Stomach (tissue), 9 donors: ENCODE measurements around the gene PLRG1. TPM values are rescaled to one million over a fixed set of nuclear protein-coding genes. Genes with fewer than 3 reads are reported as not detected.

Experiments
- DNase-seq, 2 donors: peaks; one replicate each; pipeline versions ENCODE4 v3.0.0 to v3.0.0-alpha.2; 2013 to 2019
- H3K27ac ChIP-seq, 5 donors: fragments of 200-600 bp in 4 of 5; sonication (generic) in 4 of 5; one replicate each; pipeline ENCODE4 v1.5.1; 2013 to 2019; ENCODE audit warnings: mild to moderate bottlenecking in 1 of 5, moderate library complexity in 1 of 5
- H3K27me3 ChIP-seq, 3 donors: fragments of 200-600 bp; sonication (generic); one replicate each; pipeline ENCODE4 v1.5.1; 2017 to 2019; ENCODE audit warnings: mixed run types in 1 of 3
- H3K36me3 ChIP-seq, 4 donors: fragments of 200-600 bp; sonication (generic); 1 replicate in 3 of 4; 2 replicates in 1 of 4; pipeline ENCODE4 v1.5.1; 2016 to 2019
- H3K4me1 ChIP-seq, 4 donors: fragments of 200-600 bp; sonication (generic); one replicate each; pipeline ENCODE4 v1.5.1; 2016 to 2019
- H3K4me3 ChIP-seq, 4 donors: fragments of 200-600 bp; sonication (generic) in 3 of 4; one replicate each; pipeline ENCODE4 v1.5.1; 2016 to 2019; ENCODE audit warnings: mild to moderate bottlenecking in 1 of 4
- H3K9me3 ChIP-seq, 4 donors: fragments of 200-600 bp; sonication (generic); one replicate each; pipeline ENCODE4 v1.5.1; 2016 to 2019
- EP300 ChIP-seq: sonication (generic); formaldehyde crosslinking; IDR thresholded peaks from one replicate; pipeline ENCODE4 v1.6.1; 2017; ENCODE audit warnings: antibody characterized with exemption
- POLR2A ChIP-seq, 4 donors: fragments of 450-650 bp; IDR thresholded peaks; one replicate each; pipeline ENCODE4 v1.6.1; 2016; ENCODE audit warnings: antibody characterized with exemption in 4 of 4, control low read depth in 2 of 4, mild to moderate bottlenecking in 1 of 4, moderate library complexity in 1 of 4
- POLR2AphosphoS5 ChIP-seq, 3 donors: sonication (generic); formaldehyde crosslinking; IDR thresholded peaks; one replicate each; pipeline ENCODE4 v1.6.1; 2016; ENCODE audit warnings: antibody characterized with exemption in 3 of 3
- WGBS, 5 donors: extraction: QIAGEN DNeasy Blood & Tissue Kit in 3 of 5; methylation state at CpG; one replicate each; pipeline versions ENCODE4 v1.1.5 to v1.1.7; 2013 to 2018; 5-methylcytosine and 5-hydroxymethylcytosine counted together
- intact Hi-C: fragments of 100-400 bp; cut with DNase I; formaldehyde crosslinking; loops from one replicate; pipeline ENCODE4 v1.15.1; 2023; ENCODE audit warnings: low total_unique reads
- polyA plus RNA-seq, 3 donors: library from polyadenylated mRNA; stranded (reverse); fragments of 200-250 nt; gene quantifications; one replicate each; pipeline ENCODE4 v1.2.3, GENCODE V29; 2013
- total RNA-seq, 5 donors: library from RNA; depleted of rRNA; stranded (reverse); fragments of >200 nt; gene quantifications; one replicate each; pipeline versions ENCODE4 v1.1.0 to v1.2.3, GENCODE V29; 2014 to 2016
- TF ChIP-seq, protein P1 (sequence below), 7 experiments: fragments of 450-650 bp in 4 of 7; fragments of 200-600 bp in 3 of 7; sonication (generic) in 3 of 7; IDR thresholded peaks; one replicate each; pipeline ENCODE4 v1.5.1; 2016 to 2019; ENCODE audit warnings: antibody characterized with exemption in 7 of 7, control low read depth in 2 of 7, mild to moderate bottlenecking in 1 of 7
- donor health status: healthy with polysubstance abuse.
- donor health status: Bipolar disorder and iron deficiency.
- donor health status: healthy.

Gene PLRG1
- total and polyA plus RNA-seq, 8 donors = 1.2 to 52.5 (median 42.3) TPM

DNA sequence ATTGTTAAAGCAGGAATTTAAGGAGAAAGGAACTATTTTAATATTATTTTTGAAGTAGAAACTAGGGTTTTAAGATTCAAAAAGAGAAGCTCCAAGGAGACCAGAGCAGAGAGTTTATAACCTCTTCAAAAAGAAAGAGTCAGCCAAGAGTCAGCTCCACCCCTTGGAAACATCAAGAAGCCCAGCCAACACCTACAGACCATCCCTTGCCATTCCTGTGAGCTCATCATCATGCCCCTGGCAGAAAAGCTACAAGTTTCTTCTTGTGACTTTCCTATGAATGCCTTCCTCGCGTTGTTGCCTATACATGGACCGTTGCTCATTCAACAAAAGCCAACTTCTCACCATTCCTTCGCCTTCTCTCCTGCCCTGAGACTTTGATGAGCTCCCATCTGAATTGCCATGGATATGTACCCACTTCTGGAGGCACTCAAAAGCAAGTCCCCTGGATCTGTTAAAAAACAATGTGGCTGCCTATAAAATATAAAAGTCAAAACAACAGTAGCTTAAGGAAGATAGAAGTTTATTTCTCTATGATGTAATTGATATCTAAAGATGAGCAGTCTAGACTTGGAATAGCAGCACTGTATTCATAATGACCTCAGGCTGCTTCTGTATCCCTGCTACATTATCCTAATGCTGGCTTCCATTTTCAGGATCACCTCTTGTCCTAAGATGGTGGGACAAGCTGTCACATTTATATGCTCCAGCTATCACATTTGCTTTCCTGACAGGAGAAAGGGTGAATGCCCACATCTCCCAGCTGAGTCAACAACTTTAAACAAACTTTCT, 20.3 kb downstream of the PLRG1 start:
- DNase-seq = peak in 1 of 2 donors; percentile 33

DNA sequence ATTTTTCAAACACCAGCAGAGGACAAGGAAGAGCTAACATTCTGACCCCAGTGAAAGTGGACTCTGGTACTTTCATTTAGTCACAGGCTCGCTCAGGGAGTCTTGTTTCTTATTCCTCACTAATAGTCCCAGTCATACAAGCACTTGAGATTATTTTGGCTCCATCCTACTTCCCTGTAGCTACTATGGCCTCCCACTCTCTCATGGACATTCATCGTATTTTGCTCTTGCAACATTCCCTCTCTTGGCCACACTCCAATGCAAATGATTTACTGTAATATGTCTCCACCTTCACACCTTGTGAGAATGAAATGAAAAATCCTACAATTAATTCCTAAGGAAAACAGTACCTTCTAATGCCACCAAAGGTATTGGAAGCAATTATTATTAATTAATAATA, 21.3 kb downstream of the PLRG1 start:
- no peak for TF ChIP-seq EP300
- TF ChIP-seq POLR2A (IDR thresholded peaks at IDR 0.05) = no peak
- TF ChIP-seq POLR2AphosphoS5 (IDR thresholded peaks at IDR 0.05) = no peak
- TF ChIP-seq, protein P1, sequence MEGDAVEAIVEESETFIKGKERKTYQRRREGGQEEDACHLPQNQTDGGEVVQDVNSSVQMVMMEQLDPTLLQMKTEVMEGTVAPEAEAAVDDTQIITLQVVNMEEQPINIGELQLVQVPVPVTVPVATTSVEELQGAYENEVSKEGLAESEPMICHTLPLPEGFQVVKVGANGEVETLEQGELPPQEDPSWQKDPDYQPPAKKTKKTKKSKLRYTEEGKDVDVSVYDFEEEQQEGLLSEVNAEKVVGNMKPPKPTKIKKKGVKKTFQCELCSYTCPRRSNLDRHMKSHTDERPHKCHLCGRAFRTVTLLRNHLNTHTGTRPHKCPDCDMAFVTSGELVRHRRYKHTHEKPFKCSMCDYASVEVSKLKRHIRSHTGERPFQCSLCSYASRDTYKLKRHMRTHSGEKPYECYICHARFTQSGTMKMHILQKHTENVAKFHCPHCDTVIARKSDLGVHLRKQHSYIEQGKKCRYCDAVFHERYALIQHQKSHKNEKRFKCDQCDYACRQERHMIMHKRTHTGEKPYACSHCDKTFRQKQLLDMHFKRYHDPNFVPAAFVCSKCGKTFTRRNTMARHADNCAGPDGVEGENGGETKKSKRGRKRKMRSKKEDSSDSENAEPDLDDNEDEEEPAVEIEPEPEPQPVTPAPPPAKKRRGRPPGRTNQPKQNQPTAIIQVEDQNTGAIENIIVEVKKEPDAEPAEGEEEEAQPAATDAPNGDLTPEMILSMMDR (IDR thresholded peaks at IDR 0.05) = no peak
- Histone ChIP-seq H3K9me3 (no peaks in the 10 kb centered on the region), H3K36me3 (no peaks in the 10 kb centered on the region), H3K4me3 (no peak overlapping the region), H3K4me1 (no peaks in the 10 kb centered on the region), H3K27ac (no peak overlapping the region), H3K27me3 (peaks cover 0 to 13% (median 0%) of the 10 kb centered on the region in 3 donors)
- WGBS, 5 donors = 43 to 61% (median 52%) methylated on average over 2 of the region's 2 CpGs
- intact Hi-C loops = no loop called here
- DNase-seq = peak in 1 of 2 donors; percentile 26

More for the DNA sequence above, 20.3 kb downstream of the PLRG1 start:
- intact Hi-C loops = no loop called here
- no peak for TF ChIP-seq POLR2A (IDR thresholded peaks at IDR 0.05)
- no peak for TF ChIP-seq POLR2AphosphoS5 (IDR thresholded peaks at IDR 0.05)
- Histone ChIP-seq H3K4me3 (no peak overlapping the region), H3K27ac (no peak overlapping the region), H3K27me3 (peaks cover 0 to 4% (median 0%) of the 10 kb centered on the region in 3 donors), H3K9me3 (no peaks in the 10 kb centered on the region), H3K4me1 (no peaks in the 10 kb centered on the region), H3K36me3 (no peaks in the 10 kb centered on the region)
- WGBS, 5 donors = 84 to 92% (median 88%) methylated on average over 4 of the region's 4 CpGs

DNA sequence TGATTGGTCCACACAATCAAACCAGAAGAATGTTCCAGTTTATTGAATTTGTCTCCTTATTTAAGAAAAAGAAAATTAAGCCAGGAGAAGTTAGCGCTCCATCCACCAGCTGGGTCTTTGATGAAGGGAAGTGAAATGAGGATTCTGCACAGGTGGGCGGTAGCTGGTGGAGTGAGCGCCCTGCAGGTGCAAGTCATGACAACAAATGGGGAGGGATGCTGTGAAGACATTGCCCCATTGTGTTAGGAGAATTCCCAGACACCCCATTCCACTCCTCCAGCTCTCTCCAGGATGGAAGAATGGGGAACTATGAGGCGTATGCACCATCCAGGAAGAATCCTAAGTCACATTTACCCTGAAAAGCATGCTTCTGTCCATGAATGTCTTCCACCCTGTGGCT, 22.9 kb downstream of the PLRG1 start:
- 74 to 89% (median 86%) methylated on average over 4 of the region's 4 CpGs for WGBS, 5 donors
- H3K27ac ChIP-seq = no peak overlapping the region
- H3K27me3 ChIP-seq = peaks cover 0 to 20% (median 0%) of the 10 kb centered on the region in 3 donors
- no peak overlapping the region for H3K4me3 ChIP-seq
- TF ChIP-seq EP300 (no peak), POLR2AphosphoS5 (IDR thresholded peaks at IDR 0.05) (no peak), POLR2A (IDR thresholded peaks at IDR 0.05) (no peak)
- TF ChIP-seq, protein P1 (IDR thresholded peaks at IDR 0.05) = no peak
- no peaks in the 10 kb centered on the region for H3K4me1 ChIP-seq
- DNase-seq = no peak
- intact Hi-C loops = no loop called here
- no peaks in the 10 kb centered on the region for H3K9me3 ChIP-seq
- no peaks in the 10 kb centered on the region for H3K36me3 ChIP-seq

DNA sequence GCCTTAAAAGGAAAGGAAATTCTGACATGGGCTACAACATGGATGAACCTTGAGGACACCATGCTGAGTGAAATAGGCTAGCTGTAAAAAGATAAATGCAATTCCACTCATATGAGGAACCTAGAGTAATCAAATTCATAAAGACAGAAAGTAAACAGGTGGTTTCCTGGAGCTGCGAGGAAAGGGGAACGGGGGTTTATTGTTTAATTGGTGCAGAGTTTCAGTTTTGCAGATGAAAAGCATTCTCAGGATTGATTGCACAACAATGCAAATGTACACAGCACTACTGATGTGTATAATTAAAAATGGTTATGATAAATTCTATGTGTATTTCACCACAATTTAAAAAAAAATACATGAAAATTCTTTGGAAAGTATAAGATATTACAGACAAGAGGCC, 24.0 kb downstream of the PLRG1 start:
- 11 to 22% (median 14%) methylated on average over 2 of the region's 2 CpGs for WGBS, 5 donors
- intact Hi-C loops = no loop called here
- TF ChIP-seq POLR2AphosphoS5 (IDR thresholded peaks at IDR 0.05) (no peak), POLR2A (IDR thresholded peaks at IDR 0.05) (no peak), EP300 (no peak)
- TF ChIP-seq, protein P1 (IDR thresholded peaks at IDR 0.05) = no peak

DNA sequence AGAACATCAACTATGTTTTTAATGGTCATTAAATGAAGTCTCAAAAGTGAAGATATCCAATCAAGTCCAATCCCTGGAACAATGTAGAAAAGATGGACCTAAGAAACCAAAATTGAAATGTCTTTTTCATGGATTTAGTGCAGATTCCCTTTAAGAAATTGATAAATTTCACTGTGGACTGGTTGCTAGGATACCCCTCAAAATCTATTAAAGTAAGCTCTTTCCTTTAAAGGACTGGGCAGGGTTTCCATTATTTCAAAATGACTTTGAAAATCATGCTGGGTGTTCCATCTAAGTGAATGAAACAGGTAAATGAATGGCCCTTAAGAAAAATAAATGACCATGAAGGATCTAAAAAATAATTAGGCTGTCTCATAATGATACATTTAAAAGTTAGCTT, 28.6 kb downstream of the PLRG1 start:
- intact Hi-C loops = no loop called here
- Histone ChIP-seq H3K27me3 (peaks cover 0 to 16% (median 0%) of the 10 kb centered on the region in 3 donors), H3K36me3 (no peaks in the 10 kb centered on the region), H3K4me3 (no peak overlapping the region), H3K9me3 (no peaks in the 10 kb centered on the region), H3K27ac (no peak overlapping the region), H3K4me1 (no peaks in the 10 kb centered on the region)
- TF ChIP-seq POLR2AphosphoS5 (IDR thresholded peaks at IDR 0.05) (no peak), EP300 (no peak), POLR2A (IDR thresholded peaks at IDR 0.05) (no peak)
- TF ChIP-seq, protein P1 (IDR thresholded peaks at IDR 0.05) = no peak
- no peak for DNase-seq

More for the DNA sequence above, 24.0 kb downstream of the PLRG1 start:
- Histone ChIP-seq H3K36me3 (no peaks in the 10 kb centered on the region), H3K27ac (no peak overlapping the region), H3K4me1 (no peaks in the 10 kb centered on the region), H3K9me3 (no peaks in the 10 kb centered on the region), H3K4me3 (no peak overlapping the region), H3K27me3 (peaks cover 0 to 20% (median 0%) of the 10 kb centered on the region in 3 donors)
- no peak for DNase-seq
